HepG2 (cell line): Measurements from ENCODE around the gene PCAT6. TPM values are rescaled to one million over a fixed set of nuclear protein-coding genes. Genes with fewer than 3 reads are reported as not detected.
A peak's percentile ranks its signal among the peaks of the same experiment; 100 is the strongest.

Source experiments
- ATAC-seq: fragments of 200-7000 bp; cut with Tn5 transposase; 3 replicates; pipeline ENCODE4 v1.9.1; 2020; ENCODE audit warnings: mild to moderate bottlenecking, moderate library complexity
- BruUV-seq: library from RNA; stranded (reverse); fragments of 400-500 nt; replicated peaks from 2 replicates; lab custom pipeline; 2021; lab: Mats Ljungman, UMichigan
- CTCF ChIA-PET: fragments of 300-600 bp; formaldehyde crosslinking; extraction: SDS; loops from one replicate; lab custom pipeline; 2021; ENCODE audit warnings: low total read pairs, inconsistent platforms, low intra/inter-chr PET ratio; lab: Yijun Ruan, JAX
- POLR2A ChIA-PET: fragments of 350-600 bp; sonication (Branson Sonifier 250); formaldehyde crosslinking; loops from one replicate; lab custom pipeline; 2020; ENCODE audit warnings: antibody characterized with exemption, inconsistent platforms; lab: Yijun Ruan, JAX
- DNase-seq: peaks from one replicate; pipeline ENCODE4 v3.0.0-alpha.2; 2015; ENCODE audit warnings: low spot score
- FAIRE-seq: peaks from 3 replicates; lab custom pipeline; 2011; peaks lifted over from hg19 to GRCh38; lab: Jason Lieb, UNC
- H2AFZ ChIP-seq: one replicate; pipeline ENCODE4 v1.6.1; 2011; ENCODE audit warnings: low read length, inconsistent platforms
- H3K27ac ChIP-seq: fragments of 300-600 bp; 3 replicates; pipeline ENCODE4 v1.8.0; 2011; ENCODE audit warnings: mixed run types, mild to moderate bottlenecking, mixed read lengths, low read length, inconsistent platforms; ENCODE audit not compliant: insufficient read depth; ENCODE audit errors: extremely low read length
- H3K27me3 ChIP-seq, 2 experiments: fragments of 200-600 bp in 1 of 2; 2 replicates in 1 of 2; 3 replicates in 1 of 2; pipeline versions ENCODE4 v1.6.0 to v1.8.0; 2011; ENCODE audit warnings: low read length in 2 of 2, mild to moderate bottlenecking in 2 of 2, moderate library complexity in 2 of 2, inconsistent platforms in 1 of 2; ENCODE audit not compliant: insufficient read depth in 2 of 2, control insufficient read depth in 1 of 2
- H3K36me3 ChIP-seq, 2 experiments: fragments of 200-600 bp in 1 of 2; replicated peaks in 1 of 2; 2 replicates in 1 of 2; 3 replicates in 1 of 2; pipeline versions ENCODE4 v1.5.1 to v1.8.0; 2011; ENCODE audit warnings: low read length in 2 of 2, inconsistent platforms in 1 of 2; ENCODE audit not compliant: insufficient read depth in 2 of 2, control insufficient read depth in 1 of 2
- H3K4me1 ChIP-seq: 2 replicates; pipeline ENCODE4 v1.5.1; 2012; ENCODE audit warnings: low read length, inconsistent platforms; ENCODE audit not compliant: insufficient read depth
- H3K4me2 ChIP-seq: 2 replicates; pipeline ENCODE4 v1.6.0; 2011; ENCODE audit warnings: low read depth, low read length, inconsistent platforms
- H3K4me3 ChIP-seq, 3 experiments: fragments of 200-600 bp in 1 of 3; sonication (generic), shearing (Covaris generic) in 1 of 3; replicated peaks in 1 of 3; 2 replicates each; pipeline ENCODE4 v1.5.1; 2011 to 2016; ENCODE audit warnings: low read length in 3 of 3, inconsistent platforms in 2 of 3, low read depth in 2 of 3, mild to moderate bottlenecking in 2 of 3, control low read depth in 1 of 3, mixed read lengths in 1 of 3; ENCODE audit not compliant: insufficient read depth in 1 of 3
- H3K79me2 ChIP-seq: one replicate; pipeline ENCODE4 v1.6.1; 2011; ENCODE audit warnings: low read length, inconsistent platforms; ENCODE audit not compliant: insufficient read depth
- H3K9ac ChIP-seq: 2 replicates; pipeline ENCODE4 v1.6.0; 2011; ENCODE audit warnings: mild to moderate bottlenecking, low read depth, low read length, inconsistent platforms; ENCODE audit not compliant: insufficient read depth
- H3K9me3 ChIP-seq: 2 replicates; pipeline ENCODE4 v1.5.1; 2012; ENCODE audit warnings: mild to moderate bottlenecking, low read length
- H4K20me1 ChIP-seq: 2 replicates; pipeline ENCODE4 v1.6.0; 2011; ENCODE audit warnings: inconsistent platforms, mild to moderate bottlenecking, low read length, moderate library complexity; ENCODE audit not compliant: insufficient read depth
- CBFB ChIP-seq: sonication (generic); formaldehyde crosslinking; IDR thresholded peaks from 2 replicates; pipeline ENCODE4 v1.4.0; 2020; ENCODE audit warnings: missing genetic modification reagents
- FUBP1 ChIP-seq: sonication (generic); formaldehyde crosslinking; IDR thresholded peaks from 2 replicates; pipeline ENCODE4 v1.5.1; 2020; ENCODE audit warnings: missing genetic modification reagents, mild to moderate bottlenecking, borderline replicate concordance
- GLMP ChIP-seq: sonication (generic); formaldehyde crosslinking; IDR thresholded peaks from 2 replicates; pipeline ENCODE4 v1.9.0; 2021; ENCODE audit warnings: missing genetic modification reagents, mild to moderate bottlenecking, borderline replicate concordance
- HMG20A ChIP-seq: IDR thresholded peaks from 2 replicates; pipeline ENCODE4 v1.6.1; 2016; ENCODE audit warnings: borderline replicate concordance
- MAF1 ChIP-seq: sonication (generic); formaldehyde crosslinking; IDR thresholded peaks from 2 replicates; pipeline ENCODE4 v1.5.0; 2020; ENCODE audit warnings: missing genetic modification reagents, borderline replicate concordance
- NFIC ChIP-seq: IDR thresholded peaks from 2 replicates; pipeline ENCODE4 v1.6.1; 2012; ENCODE audit warnings: mild to moderate bottlenecking, low read length, inconsistent platforms
- NR2C2 ChIP-seq: sonication (generic); formaldehyde crosslinking; IDR thresholded peaks from 2 replicates; pipeline ENCODE4 v1.4.0; 2020; ENCODE audit warnings: missing genetic modification reagents, mild to moderate bottlenecking, moderate library complexity, borderline replicate concordance
- RBFOX2 ChIP-seq: fragments of 200-400 bp; formaldehyde crosslinking; IDR thresholded peaks from 2 replicates; pipeline ENCODE4 v1.6.1; 2017; ENCODE audit warnings: low read depth, mild to moderate bottlenecking, low read length
- RXRB ChIP-seq: IDR thresholded peaks from 2 replicates; pipeline ENCODE4 v1.6.1; 2016; ENCODE audit warnings: borderline replicate concordance, missing genetic modification reagents, missing compliant biosample characterization
- TBX3 ChIP-seq: fragments of 450-650 bp; IDR thresholded peaks from 2 replicates; pipeline ENCODE4 v1.6.1; 2017; ENCODE audit warnings: antibody characterized with exemption, mild to moderate bottlenecking, inconsistent platforms, borderline replicate concordance
- XBP1 ChIP-seq: sonication (generic); formaldehyde crosslinking; IDR thresholded peaks from 2 replicates; pipeline ENCODE4 v1.5.0; 2020; ENCODE audit warnings: missing genetic modification reagents
- ZBTB43 ChIP-seq: sonication (generic); formaldehyde crosslinking; conservative IDR thresholded peaks from 2 replicates; pipeline ENCODE4 v1.4.0; 2020; ENCODE audit warnings: missing genetic modification reagents
- ZNF180 ChIP-seq: sonication (generic); formaldehyde crosslinking; IDR thresholded peaks from 2 replicates; pipeline ENCODE4 v1.4.0; 2020; ENCODE audit warnings: low read depth, missing genetic modification reagents, borderline replicate concordance
- ZNF260 ChIP-seq: sonication (generic); formaldehyde crosslinking; IDR thresholded peaks from 2 replicates; pipeline ENCODE4 v1.4.0; 2020; ENCODE audit warnings: missing genetic modification reagents, low read depth, mild to moderate bottlenecking, borderline replicate concordance
- ZNF576 ChIP-seq: sonication (generic); formaldehyde crosslinking; IDR thresholded peaks from 2 replicates; pipeline ENCODE4 v1.4.0; 2020; ENCODE audit warnings: mild to moderate bottlenecking, missing genetic modification reagents
- ZNF678 ChIP-seq: sonication (generic); formaldehyde crosslinking; IDR thresholded peaks from 2 replicates; pipeline ENCODE4 v1.4.0; 2020; ENCODE audit warnings: mild to moderate bottlenecking, missing genetic modification reagents
- WGBS: methylation state at CpG from one replicate; pipeline ENCODE4 v1.1.6; 2017; ENCODE audit warnings: low lambda C conversion rate; 5-methylcytosine and 5-hydroxymethylcytosine counted together
- in situ Hi-C: cut with HindIII; loops from 2 replicates; pipeline ENCODE4 v1.10.0; 2017; ENCODE audit warnings: low pct_unique_long_range_greater_than_20kb; ENCODE audit not compliant: extremely low pct_ligation_motif_present
- intact Hi-C: fragments of 100-400 bp; cut with micrococcal nuclease; formaldehyde crosslinking; loops from one replicate; pipeline ENCODE4 v1.10.0; 2022; ENCODE audit not compliant: unreplicated experiment
- polyA plus RNA-seq, 8 experiments: library from polyadenylated mRNA; depleted of rRNA in 3 of 8; stranded (reverse) in 7 of 8; unstranded in 1 of 8; fragments of >200 nt; fragmentation: Illumina TruSeq in 4 of 8; extraction: Trizol in 4 of 8; gene quantifications; 2 replicates each; pipeline versions ENCODE4 v1.2.1 to v1.2.3, GENCODE V29; 2011 to 2016; ENCODE audit warnings: low read depth in 4 of 8, missing spikeins in 1 of 8, mixed read lengths in 1 of 8; ENCODE audit not compliant: insufficient read depth in 1 of 8
- total RNA-seq, 5 experiments: library from RNA; depleted of rRNA; stranded (reverse); fragments of >200 nt; fragmentation: Illumina TruSeq; extraction: Trizol; gene quantifications; 2 replicates each; pipeline ENCODE4 v1.2.3, GENCODE V29; 2016; ENCODE audit warnings: low read depth in 1 of 5
- TF ChIP-seq, protein P1 (sequence below): sonication (generic); formaldehyde crosslinking; conservative IDR thresholded peaks from 2 replicates; pipeline ENCODE4 v1.4.0; 2020; ENCODE audit warnings: missing genetic modification reagents

Gene PCAT6
- total and polyA plus RNA-seq, 2 of the 13 experiments (the other 11 are each of a cell fraction or from before 2014, with no cell fraction given): 0.60 to 4.4 TPM

DNA sequence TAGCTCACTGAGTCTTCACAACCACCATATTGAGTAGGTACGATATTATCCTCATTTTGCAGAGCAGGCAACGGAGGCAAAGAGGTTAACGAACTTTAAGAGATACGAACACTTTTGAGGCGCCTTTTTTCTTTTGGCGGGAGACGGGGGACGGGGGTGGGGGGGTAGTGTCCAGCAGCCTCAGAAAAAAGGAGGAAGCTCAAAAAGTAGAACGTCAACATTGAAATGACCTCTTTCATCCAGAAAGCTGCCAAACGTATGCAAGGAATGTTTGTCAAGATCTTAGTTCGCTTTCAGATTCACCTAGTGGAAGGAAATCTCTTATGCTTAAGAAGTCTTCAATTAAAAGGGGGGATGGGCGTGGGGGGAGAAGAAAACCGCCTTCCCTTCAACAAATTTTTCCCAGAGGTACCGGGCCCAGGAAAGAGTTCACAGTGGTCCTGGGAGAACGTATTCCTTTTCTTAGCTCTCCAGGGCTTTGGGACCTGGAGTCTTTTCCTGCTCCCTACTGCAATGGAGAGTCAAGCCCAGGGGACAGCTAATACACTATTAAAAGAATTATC is 1.1 kb upstream of the PCAT6 start (continued):
- TF ChIP-seq HMG20A (no peak), RXRB (no peak), ZNF180 (no peak), XBP1 (CRISPR knock-in tag) (no peak), FUBP1 (CRISPR knock-in tag) (no peak), GLMP (CRISPR knock-in tag) (no peak), ZNF260 (CRISPR knock-in tag) (no peak)

DNA sequence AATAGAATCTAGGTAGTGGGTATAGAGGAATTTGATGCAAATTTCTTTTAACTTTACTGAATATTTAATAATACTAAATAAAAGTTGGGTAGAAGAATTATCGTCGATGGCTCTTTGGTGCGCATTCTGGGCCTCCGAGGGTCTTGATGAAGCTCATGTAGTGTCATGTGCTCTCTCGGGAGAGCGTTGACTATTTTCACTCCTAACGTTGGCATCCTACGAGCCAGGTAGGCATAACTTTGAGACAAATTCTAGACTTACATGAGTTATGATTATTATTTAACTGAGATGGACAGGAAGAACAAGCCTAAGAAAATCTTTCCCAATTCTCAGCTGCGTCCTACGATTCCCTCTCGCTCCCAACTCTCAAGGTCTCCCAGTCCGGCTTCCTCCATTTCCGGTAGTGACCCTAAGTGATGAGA is 550 bp upstream of the PCAT6 start:
- intact Hi-C loops: loop anchor here (2.0 kb wide), 2 partner anchors 51 to 79 kb away; partner anchors contain the start of gene RABIF
- peaks cover 26% of the 10 kb centered on the region for H3K79me2 ChIP-seq
- H3K36me3 ChIP-seq: no peaks in the 10 kb centered on the region
- peak overlapping the region; percentile 22 for H2AFZ ChIP-seq
- ATAC-seq (peak; percentile 13), DNase-seq (no peak), FAIRE-seq (no peak)
- in situ Hi-C loops: loop anchor here (5.0 kb wide), 1 partner anchor 47 kb away; no protein-coding TSS in a partner anchor
- H4K20me1 ChIP-seq: peaks cover 12% of the 10 kb centered on the region
- no peak overlapping the region for H3K27ac ChIP-seq
- peaks cover 59% of the 10 kb centered on the region for H3K4me1 ChIP-seq
- POLR2A ChIA-PET: interaction anchor here (0.7 to 4.2 kb wide), 9 partner anchors 11 to 197 kb away, joined by 3 to 74 read pairs (median 4); partner anchors contain the start of genes RABIF and TMEM183A
- 6% methylated on average over 13 of the region's 13 CpGs for WGBS
- peak overlapping the region; percentile 72 for H3K9ac ChIP-seq
- H3K4me3 ChIP-seq: peak overlapping the region; percentile 82 to 95 (median 94)
- BruUV-seq: no TSS peak
- CTCF ChIA-PET: no interaction called here
- H3K27me3 ChIP-seq: no peaks in the 10 kb centered on the region; a peak in 1 of 5 replicates
- no peaks in the 10 kb centered on the region for H3K9me3 ChIP-seq
- H3K4me2 ChIP-seq: peak overlapping the region; percentile 96
- no peak for TF ChIP-seq NFIC
- TF ChIP-seq CBFB (CRISPR knock-in tag): no peak
- no peak for TF ChIP-seq TBX3
- TF ChIP-seq, protein P1, sequence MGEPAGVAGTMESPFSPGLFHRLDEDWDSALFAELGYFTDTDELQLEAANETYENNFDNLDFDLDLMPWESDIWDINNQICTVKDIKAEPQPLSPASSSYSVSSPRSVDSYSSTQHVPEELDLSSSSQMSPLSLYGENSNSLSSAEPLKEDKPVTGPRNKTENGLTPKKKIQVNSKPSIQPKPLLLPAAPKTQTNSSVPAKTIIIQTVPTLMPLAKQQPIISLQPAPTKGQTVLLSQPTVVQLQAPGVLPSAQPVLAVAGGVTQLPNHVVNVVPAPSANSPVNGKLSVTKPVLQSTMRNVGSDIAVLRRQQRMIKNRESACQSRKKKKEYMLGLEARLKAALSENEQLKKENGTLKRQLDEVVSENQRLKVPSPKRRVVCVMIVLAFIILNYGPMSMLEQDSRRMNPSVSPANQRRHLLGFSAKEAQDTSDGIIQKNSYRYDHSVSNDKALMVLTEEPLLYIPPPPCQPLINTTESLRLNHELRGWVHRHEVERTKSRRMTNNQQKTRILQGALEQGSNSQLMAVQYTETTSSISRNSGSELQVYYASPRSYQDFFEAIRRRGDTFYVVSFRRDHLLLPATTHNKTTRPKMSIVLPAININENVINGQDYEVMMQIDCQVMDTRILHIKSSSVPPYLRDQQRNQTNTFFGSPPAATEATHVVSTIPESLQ (CRISPR knock-in tag): no peak
- TF ChIP-seq ZNF678 (CRISPR knock-in tag): no peak
- no peak for TF ChIP-seq RBFOX2
- 0 out of 2 replicates have a peak, but pooled peaks have one; percentile 16 for TF ChIP-seq ZBTB43 (CRISPR knock-in tag)
- TF ChIP-seq NR2C2: no peak
- TF ChIP-seq ZNF576 (CRISPR knock-in tag): no peak
- TF ChIP-seq MAF1 (CRISPR knock-in tag): no peak
